OCI-LY1 (cell line): ENCODE measurements around the gene SMIM14.

Experiments used
- H2AFZ ChIP-seq: fragments of 200-600 bp; sonication (generic), shearing (Covaris generic); 2 replicates; pipeline ENCODE4 v1.6.0; 2014; ENCODE audit warnings: antibody characterized with exemption, mild to moderate bottlenecking, low read length
- H3F3A ChIP-seq: fragments of 200-600 bp; sonication (generic), shearing (Covaris generic); 2 replicates; pipeline ENCODE4 v1.6.0; 2014; ENCODE audit warnings: mild to moderate bottlenecking, antibody characterized with exemption, low read length, moderate library complexity; ENCODE audit not compliant: insufficient read depth
- H3K27ac ChIP-seq: fragments of 200-600 bp; sonication (generic); 2 replicates; pipeline ENCODE4 v1.5.1; 2014; ENCODE audit warnings: low read length, mixed run types, mild to moderate bottlenecking, low read depth; ENCODE audit not compliant: poor library complexity, severe bottlenecking
- H3K27me3 ChIP-seq: fragments of 200-600 bp; sonication (generic); 2 replicates; pipeline ENCODE4 v1.6.0; 2014; ENCODE audit warnings: antibody characterized with exemption, mild to moderate bottlenecking, low read length, moderate library complexity; ENCODE audit not compliant: insufficient read depth
- H3K36me3 ChIP-seq: fragments of 200-600 bp; sonication (generic); 2 replicates; pipeline ENCODE4 v1.6.1; 2014; ENCODE audit warnings: mild to moderate bottlenecking, antibody characterized with exemption, low read length, moderate library complexity, mixed read lengths; ENCODE audit not compliant: insufficient read depth
- H3K4me1 ChIP-seq: fragments of 200-600 bp; sonication (generic); 2 replicates; pipeline ENCODE4 v1.5.1; 2014; ENCODE audit warnings: mild to moderate bottlenecking, low read length, moderate library complexity; ENCODE audit not compliant: insufficient read depth, severe bottlenecking
- H3K4me2 ChIP-seq: fragments of 200-600 bp; sonication (generic), shearing (Covaris generic); 2 replicates; pipeline ENCODE4 v1.6.1; 2014; ENCODE audit warnings: low read length
- H3K4me3 ChIP-seq: fragments of 200-600 bp; sonication (generic); 2 replicates; pipeline ENCODE4 v1.5.1; 2014; ENCODE audit warnings: low read length, low read depth, mild to moderate bottlenecking, mixed read lengths; ENCODE audit not compliant: poor library complexity, severe bottlenecking
- H3K79me2 ChIP-seq: fragments of 200-600 bp; shearing (Covaris generic); 2 replicates; pipeline ENCODE4 v1.6.1; 2016; ENCODE audit warnings: mixed run types, low read length, mixed read lengths; ENCODE audit not compliant: insufficient read depth
- H3K9ac ChIP-seq: fragments of 200-600 bp; sonication (generic), shearing (Covaris generic); 2 replicates; pipeline ENCODE4 v1.6.1; 2014; ENCODE audit warnings: mild to moderate bottlenecking, low read length, mixed read lengths
- H3K9me2 ChIP-seq: fragments of 200-600 bp; sonication (generic), shearing (Covaris generic); 2 replicates; pipeline ENCODE4 v1.6.1; 2014; ENCODE audit warnings: low read depth, mild to moderate bottlenecking, low read length, mixed read lengths
- H3K9me3 ChIP-seq: fragments of 200-600 bp; shearing (Covaris generic); 2 replicates; pipeline ENCODE4 v1.6.1; 2014; ENCODE audit warnings: low read length, mixed read lengths
- H4K20me1 ChIP-seq: fragments of 200-600 bp; sonication (generic), shearing (Covaris generic); 2 replicates; pipeline ENCODE4 v1.6.0; 2016; ENCODE audit warnings: mild to moderate bottlenecking, low read length; ENCODE audit not compliant: insufficient read depth
- CTCF ChIP-seq: fragments of 200-600 bp; sonication (generic), shearing (Covaris generic); IDR thresholded peaks from 2 replicates; pipeline ENCODE4 v1.5.1; 2017; ENCODE audit warnings: mild to moderate bottlenecking, antibody characterized with exemption, low read length, moderate library complexity, mixed read lengths
- EZH2 ChIP-seq: fragments of 200-600 bp; sonication (generic), shearing (Covaris generic); IDR thresholded peaks from 2 replicates; pipeline ENCODE4 v1.8.0; 2017; ENCODE audit warnings: borderline replicate concordance, mixed run types, mild to moderate bottlenecking, antibody characterized with exemption, low read length, moderate library complexity, mixed read lengths

Gene SMIM14

GRCh38 chr4:39571504-39571903, 67.2 kb downstream of the SMIM14 start:
- Histone ChIP-seq H3K4me1 (peaks cover 20% of the 10 kb centered on the region), H3K9ac (no peak overlapping the region), H4K20me1 (no peaks in the 10 kb centered on the region), H3K79me2 (no peaks in the 10 kb centered on the region), H3K9me3 (no peaks in the 10 kb centered on the region), H3K9me2 (no peaks in the 10 kb centered on the region), H3K27me3 (no peaks in the 10 kb centered on the region), H3K27ac (no peak overlapping the region), H3K4me2 (no peak overlapping the region), H3K36me3 (no peaks in the 10 kb centered on the region; the same call in 1 of the 2 replicates), H2AFZ (no peak overlapping the region), H3K4me3 (no peak overlapping the region), H3F3A (no peaks in the 10 kb centered on the region; the same call in 1 of the 2 replicates)
- no peak for TF ChIP-seq EZH2
- TF ChIP-seq CTCF, result no peak

GRCh38 chr4:39571054-39571453, 67.6 kb downstream of the SMIM14 start:
- Histone ChIP-seq H3K27me3 (no peaks in the 10 kb centered on the region), H3K9me3 (peaks cover 2% of the 10 kb centered on the region; the same call in 1 of the 2 replicates), H3K27ac (no peak overlapping the region), H4K20me1 (no peaks in the 10 kb centered on the region), H3F3A (no peaks in the 10 kb centered on the region; the same call in 1 of the 2 replicates), H3K36me3 (peaks cover 2% of the 10 kb centered on the region; the same call in 1 of the 2 replicates), H3K79me2 (no peaks in the 10 kb centered on the region), H3K4me2 (no peak overlapping the region), H3K9me2 (no peaks in the 10 kb centered on the region), H3K9ac (no peak overlapping the region), H3K4me1 (peaks cover 20% of the 10 kb centered on the region), H2AFZ (no peak overlapping the region), H3K4me3 (no peak overlapping the region)
- no peak for TF ChIP-seq EZH2

- peak overlapping the region; percentile 14 for H3K4me3 ChIP-seq
- H3K9me3 ChIP-seq, result peaks cover 11% of the 10 kb centered on the region
- H3F3A ChIP-seq, result no peaks in the 10 kb centered on the region; the same call in 1 of the 2 replicates
- no peaks in the 10 kb centered on the region for H4K20me1 ChIP-seq
- H2AFZ ChIP-seq, result peak overlapping the region; percentile 93
- H3K27ac ChIP-seq, result no peak overlapping the region
- no peak for TF ChIP-seq CTCF
- TF ChIP-seq EZH2, result no peak
- H3K79me2 ChIP-seq, result no peaks in the 10 kb centered on the region
- peak overlapping the region; percentile 37 for H3K9ac ChIP-seq
- H3K36me3 ChIP-seq, result peaks cover 19% of the 10 kb centered on the region
- peaks cover 14% of the 10 kb centered on the region for H3K4me1 ChIP-seq
- no peaks in the 10 kb centered on the region for H3K9me2 ChIP-seq
- H3K4me2 ChIP-seq, result peak overlapping the region; percentile 47
- no peaks in the 10 kb centered on the region for H3K27me3 ChIP-seq
These were observed 69.5 kb downstream of the SMIM14 start for GRCh38 chr4:39569209-39569608.

GRCh38 chr4:39568805-39569204, 69.9 kb downstream of the SMIM14 start:
- Histone ChIP-seq H3F3A (no peaks in the 10 kb centered on the region; the same call in 1 of the 2 replicates), H3K79me2 (no peaks in the 10 kb centered on the region), H3K4me1 (peaks cover 14% of the 10 kb centered on the region), H3K9ac (peak overlapping the region; percentile 37), H4K20me1 (no peaks in the 10 kb centered on the region), H2AFZ (peak overlapping the region; percentile 93), H3K4me2 (peak overlapping the region; percentile 47), H3K36me3 (peaks cover 19% of the 10 kb centered on the region), H3K27ac (no peak overlapping the region), H3K4me3 (peak overlapping the region; percentile 14), H3K9me3 (peaks cover 11% of the 10 kb centered on the region), H3K27me3 (no peaks in the 10 kb centered on the region), H3K9me2 (no peaks in the 10 kb centered on the region)
- no peak for TF ChIP-seq CTCF
- TF ChIP-seq EZH2, result no peak
